HG02938 (cell line): ENCODE data around the gene CCDC59.

Source experiments
- ATAC-seq: cut with Tn5 transposase; IDR thresholded peaks from one replicate; pipeline ENCODE4 v1.9.1; 2021; ENCODE audit warnings: mild to moderate bottlenecking, moderate library complexity; ENCODE audit not compliant: unreplicated experiment

CCDC59 gene

GRCh38 chr12:82319276-82319675 is 38.9 kb downstream of the CCDC59 start:
- ATAC-seq, result no peak

DNA sequence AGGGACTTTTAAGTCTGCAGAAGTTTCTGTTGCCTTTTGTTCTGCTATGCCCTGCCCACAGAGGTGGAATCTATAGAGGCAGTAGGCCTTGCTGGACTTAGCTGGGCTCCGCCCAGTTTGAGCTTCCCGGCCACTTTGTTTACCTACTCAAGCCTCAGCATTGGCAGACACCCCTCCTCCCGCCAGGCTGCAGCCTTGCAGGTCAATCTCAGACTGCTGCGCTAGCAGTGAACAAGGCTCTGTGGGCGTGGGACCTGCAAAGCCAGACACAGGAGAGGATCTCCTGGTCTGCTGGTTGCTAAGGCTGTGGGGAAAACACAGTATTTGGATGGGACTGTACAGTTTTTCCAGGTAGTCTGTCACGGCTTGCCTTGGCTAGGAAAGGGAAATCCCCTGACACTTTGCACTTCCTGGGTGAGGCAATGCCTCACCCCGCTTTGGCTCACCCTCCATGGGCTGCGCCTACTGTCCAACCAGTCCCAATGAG is 43.7 kb downstream of the CCDC59 start:
- ATAC-seq, result no peak
